DOHH2 (cell line): ENCODE data around the gene EMX1.

Source experiments
- EZH2phosphoT487 ChIP-seq: fragments of 200-600 bp; sonication (generic); IDR thresholded peaks from 2 replicates; pipeline ENCODE4 v1.6.1; 2017; ENCODE audit warnings: borderline replicate concordance, mild to moderate bottlenecking, antibody characterized with exemption, low read length, moderate library complexity, mixed read lengths
- TF ChIP-seq, protein P1 (sequence below): fragments of 200-600 bp; sonication (generic); IDR thresholded peaks from one replicate; pipeline ENCODE4 v1.5.1; 2014; ENCODE audit warnings: antibody characterized with exemption, mild to moderate bottlenecking, low read depth, low read length; ENCODE audit not compliant: poor library complexity, severe bottlenecking

DNA sequence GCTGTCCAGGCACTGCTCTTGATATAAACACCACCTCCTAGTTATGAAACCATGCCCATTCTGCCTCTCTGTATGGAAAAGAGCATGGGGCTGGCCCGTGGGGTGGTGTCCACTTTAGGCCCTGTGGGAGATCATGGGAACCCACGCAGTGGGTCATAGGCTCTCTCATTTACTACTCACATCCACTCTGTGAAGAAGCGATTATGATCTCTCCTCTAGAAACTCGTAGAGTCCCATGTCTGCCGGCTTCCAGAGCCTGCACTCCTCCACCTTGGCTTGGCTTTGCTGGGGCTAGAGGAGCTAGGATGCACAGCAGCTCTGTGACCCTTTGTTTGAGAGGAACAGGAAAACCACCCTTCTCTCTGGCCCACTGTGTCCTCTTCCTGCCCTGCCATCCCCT lies 15.9 kb downstream of the EMX1 start:
- TF ChIP-seq, protein P1, sequence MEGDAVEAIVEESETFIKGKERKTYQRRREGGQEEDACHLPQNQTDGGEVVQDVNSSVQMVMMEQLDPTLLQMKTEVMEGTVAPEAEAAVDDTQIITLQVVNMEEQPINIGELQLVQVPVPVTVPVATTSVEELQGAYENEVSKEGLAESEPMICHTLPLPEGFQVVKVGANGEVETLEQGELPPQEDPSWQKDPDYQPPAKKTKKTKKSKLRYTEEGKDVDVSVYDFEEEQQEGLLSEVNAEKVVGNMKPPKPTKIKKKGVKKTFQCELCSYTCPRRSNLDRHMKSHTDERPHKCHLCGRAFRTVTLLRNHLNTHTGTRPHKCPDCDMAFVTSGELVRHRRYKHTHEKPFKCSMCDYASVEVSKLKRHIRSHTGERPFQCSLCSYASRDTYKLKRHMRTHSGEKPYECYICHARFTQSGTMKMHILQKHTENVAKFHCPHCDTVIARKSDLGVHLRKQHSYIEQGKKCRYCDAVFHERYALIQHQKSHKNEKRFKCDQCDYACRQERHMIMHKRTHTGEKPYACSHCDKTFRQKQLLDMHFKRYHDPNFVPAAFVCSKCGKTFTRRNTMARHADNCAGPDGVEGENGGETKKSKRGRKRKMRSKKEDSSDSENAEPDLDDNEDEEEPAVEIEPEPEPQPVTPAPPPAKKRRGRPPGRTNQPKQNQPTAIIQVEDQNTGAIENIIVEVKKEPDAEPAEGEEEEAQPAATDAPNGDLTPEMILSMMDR, result no peak
- TF ChIP-seq EZH2phosphoT487, result no peak
